Head of caudate nucleus (tissue), 42 donors: Measurements from ENCODE around the gene SLX4IP.

Experiments used
- DNase-seq, 42 donors: peaks; one replicate each; pipeline versions ENCODE4 v3.0.0 to v3.0.0-alpha.2; 2020 to 2021; ENCODE audit warnings: mixed read lengths in 7 of 42
- intact Hi-C: fragments of 100-400 bp; cut with DNase I; formaldehyde crosslinking; loops from one replicate; pipeline ENCODE4 v1.15.0; 2022

SLX4IP gene

GRCh38 chr20:10555393-10555792 lies 120.3 kb downstream of the SLX4IP start:
- DNase-seq, result no peak
- intact Hi-C loops, result loop anchor here (10.0 kb wide), 1 partner anchor 989 kb away; no protein-coding TSS in a partner anchor

DNA sequence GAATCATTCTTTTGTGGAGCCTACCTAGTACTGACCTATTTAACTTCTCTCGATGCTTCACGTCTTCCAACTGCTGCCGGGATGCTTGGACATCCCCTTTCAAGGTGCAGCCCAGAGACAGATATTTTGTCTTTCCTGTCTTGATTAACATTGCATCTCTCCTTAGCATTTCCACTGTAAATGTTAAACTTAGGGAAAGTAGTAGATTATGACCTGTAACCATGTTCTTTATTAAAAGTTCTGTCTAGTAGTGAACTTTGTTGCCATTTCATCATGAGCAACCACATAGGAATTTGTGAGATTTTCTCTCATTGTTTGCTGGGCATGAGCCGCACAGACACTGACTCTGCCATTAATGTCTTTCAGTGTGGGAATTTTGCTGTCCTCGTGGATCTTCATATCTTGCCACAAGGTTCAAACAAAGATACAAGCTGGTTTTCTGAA lies 120.8 kb downstream of the SLX4IP start:
- no peak for DNase-seq
- intact Hi-C loops, result loop anchor here (10.0 kb wide), 1 partner anchor 989 kb away; no protein-coding TSS in a partner anchor

DNA sequence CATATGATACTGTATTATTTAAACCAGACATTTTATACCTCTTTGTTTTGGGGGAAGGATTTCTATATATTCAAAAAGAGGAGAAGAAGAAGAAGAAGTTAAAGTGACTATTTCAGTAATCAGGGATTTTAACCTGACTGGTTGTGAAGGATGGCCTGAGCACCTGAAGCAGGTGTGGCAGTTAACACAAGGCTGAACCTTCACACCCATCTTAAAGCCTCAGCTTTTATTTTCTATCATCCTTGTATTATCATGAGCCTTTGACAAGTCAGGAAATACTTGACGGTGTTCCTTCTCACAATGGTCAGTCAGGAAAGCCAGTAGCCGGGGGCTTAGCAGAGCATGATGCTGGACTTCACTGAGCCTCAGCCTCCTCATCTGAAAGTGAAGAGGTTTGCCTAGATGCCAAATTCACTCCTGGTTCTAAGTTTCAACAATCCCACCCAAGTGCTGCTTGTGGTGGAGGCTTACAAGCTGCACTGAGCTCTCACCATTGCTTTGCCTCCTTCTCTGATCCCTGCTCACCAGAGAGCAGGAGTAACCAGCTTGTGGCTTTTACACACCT lies 121.5 kb downstream of the SLX4IP start:
- DNase-seq, result no peak
- intact Hi-C loops, result loop anchor here (10.0 kb wide), 1 partner anchor 988 kb away; no protein-coding TSS in a partner anchor

DNA sequence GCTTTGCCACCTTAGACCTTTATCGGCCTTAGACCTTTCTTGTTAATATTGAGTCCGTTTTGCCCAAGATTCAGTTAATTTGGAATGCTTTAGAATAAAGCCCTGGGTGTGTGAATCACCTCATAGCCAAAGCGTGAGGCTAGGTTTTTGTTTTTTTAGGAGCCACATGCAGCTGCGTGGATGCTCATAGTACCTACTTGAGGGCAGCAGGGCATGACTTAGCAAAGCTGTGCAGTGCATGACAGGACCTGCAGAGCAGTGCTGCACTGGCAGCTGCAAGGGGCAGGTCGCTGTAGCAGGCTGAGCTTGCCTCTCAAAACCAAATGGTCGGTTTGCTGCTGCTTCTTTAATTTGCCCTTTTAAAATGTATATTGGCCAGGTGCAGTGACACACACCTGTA lies 122.6 kb downstream of the SLX4IP start:
- DNase-seq, result no peak
- intact Hi-C loops, result loop anchor here (10.0 kb wide), 1 partner anchor 987 kb away; no protein-coding TSS in a partner anchor

DNA sequence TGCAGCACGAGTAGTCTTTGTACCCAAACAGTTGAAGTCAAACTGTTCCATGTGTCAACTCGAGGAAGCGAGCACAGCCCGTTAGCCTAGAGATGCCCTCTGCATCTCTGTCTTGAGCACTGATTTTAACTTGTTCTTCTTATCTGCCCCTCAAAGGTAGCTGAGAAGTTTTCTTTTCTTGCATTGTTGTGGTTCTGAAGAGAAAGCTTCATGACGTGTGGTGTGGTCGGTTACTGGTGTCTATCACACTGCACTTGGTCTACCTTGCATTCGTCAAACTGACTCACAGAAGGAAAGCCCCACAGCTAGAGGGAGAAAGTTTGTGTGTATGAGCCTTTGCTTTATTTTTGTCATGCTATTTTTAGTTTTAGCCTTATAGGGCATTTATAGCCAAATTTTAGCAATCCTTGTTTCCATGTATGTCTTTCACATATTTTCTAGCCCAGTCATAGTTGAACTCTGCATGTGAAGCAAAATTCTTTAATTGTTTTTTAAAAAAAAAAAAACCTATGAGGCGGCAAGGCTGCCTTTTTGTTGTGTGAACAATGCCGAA lies 123.6 kb downstream of the SLX4IP start:
- intact Hi-C loops, result loop anchor here (10.0 kb wide), 1 partner anchor 986 kb away; no protein-coding TSS in a partner anchor
- DNase-seq, result no peak

GRCh38 chr20:10559266-10559665 lies 124.2 kb downstream of the SLX4IP start:
- intact Hi-C loops, result loop anchor here (10.0 kb wide), 1 partner anchor 986 kb away; no protein-coding TSS in a partner anchor
- DNase-seq, result no peak

DNA sequence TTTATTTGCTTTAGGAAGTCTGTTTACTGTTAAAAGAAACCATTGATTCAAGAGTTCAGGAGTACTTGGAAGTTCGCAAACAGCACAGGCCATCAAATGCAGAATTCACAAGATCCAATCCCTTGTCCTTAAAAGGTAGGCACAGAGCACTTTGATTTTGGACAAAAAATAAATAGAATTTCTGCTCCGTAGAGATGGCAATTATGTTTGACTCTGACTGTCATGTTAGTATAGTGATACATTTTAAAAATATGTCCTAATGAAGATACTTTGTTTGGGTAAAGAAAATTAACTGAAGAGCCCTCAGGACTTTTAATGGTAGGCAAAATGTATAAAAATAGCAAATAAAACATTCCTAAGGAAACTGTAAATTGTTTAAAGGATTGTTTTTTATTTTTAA lies 125.6 kb downstream of the SLX4IP start:
- no peak for DNase-seq
- intact Hi-C loops, result no loop called here

DNA sequence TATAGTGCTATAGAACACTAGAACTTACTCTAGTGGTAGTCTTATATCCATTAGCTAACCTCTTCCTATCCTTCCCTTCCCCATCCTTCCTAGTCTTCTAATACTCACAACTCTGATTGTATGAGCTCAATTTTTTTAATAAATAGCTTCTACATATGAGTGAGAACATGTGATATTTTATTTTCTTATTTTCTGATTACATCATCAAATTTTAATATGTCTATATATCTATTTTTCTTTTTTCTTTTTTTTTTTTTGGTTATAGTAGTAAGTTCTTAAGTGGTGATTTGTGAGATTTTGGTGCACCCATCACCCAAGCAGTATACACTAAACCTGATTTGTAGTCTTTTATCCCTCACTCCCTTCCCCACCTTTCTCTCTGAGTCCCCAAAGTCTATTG lies 126.2 kb downstream of the SLX4IP start:
- intact Hi-C loops, result no loop called here
- DNase-seq, result no peak

DNA sequence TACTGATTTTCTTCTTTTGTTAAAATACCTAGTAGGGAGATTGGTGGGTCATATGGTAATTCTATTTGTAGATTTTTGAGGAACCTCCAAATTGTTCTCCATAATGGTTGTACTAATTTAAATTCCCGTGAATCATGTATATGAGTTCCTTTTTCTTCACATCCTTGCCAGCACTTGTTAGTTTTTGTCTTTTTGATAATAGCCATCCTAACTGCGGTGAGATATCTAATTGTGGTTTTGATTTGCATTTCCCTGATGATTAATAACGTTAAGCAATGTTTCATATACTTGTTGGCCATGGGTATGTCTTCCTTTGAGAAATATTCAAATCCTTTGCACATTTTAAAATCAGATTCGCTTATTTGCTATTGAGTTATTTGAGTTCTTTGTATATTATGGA lies 127.8 kb downstream of the SLX4IP start:
- no peak for DNase-seq
- intact Hi-C loops, result no loop called here

- DNase-seq, result no peak
- intact Hi-C loops, result no loop called here
Observed at GRCh38 chr20:10563935-10564492, 128.9 kb downstream of the SLX4IP start.

GRCh38 chr20:10565191-10565921 lies 130.3 kb downstream of the SLX4IP start:
- intact Hi-C loops, result no loop called here
- no peak for DNase-seq

DNA sequence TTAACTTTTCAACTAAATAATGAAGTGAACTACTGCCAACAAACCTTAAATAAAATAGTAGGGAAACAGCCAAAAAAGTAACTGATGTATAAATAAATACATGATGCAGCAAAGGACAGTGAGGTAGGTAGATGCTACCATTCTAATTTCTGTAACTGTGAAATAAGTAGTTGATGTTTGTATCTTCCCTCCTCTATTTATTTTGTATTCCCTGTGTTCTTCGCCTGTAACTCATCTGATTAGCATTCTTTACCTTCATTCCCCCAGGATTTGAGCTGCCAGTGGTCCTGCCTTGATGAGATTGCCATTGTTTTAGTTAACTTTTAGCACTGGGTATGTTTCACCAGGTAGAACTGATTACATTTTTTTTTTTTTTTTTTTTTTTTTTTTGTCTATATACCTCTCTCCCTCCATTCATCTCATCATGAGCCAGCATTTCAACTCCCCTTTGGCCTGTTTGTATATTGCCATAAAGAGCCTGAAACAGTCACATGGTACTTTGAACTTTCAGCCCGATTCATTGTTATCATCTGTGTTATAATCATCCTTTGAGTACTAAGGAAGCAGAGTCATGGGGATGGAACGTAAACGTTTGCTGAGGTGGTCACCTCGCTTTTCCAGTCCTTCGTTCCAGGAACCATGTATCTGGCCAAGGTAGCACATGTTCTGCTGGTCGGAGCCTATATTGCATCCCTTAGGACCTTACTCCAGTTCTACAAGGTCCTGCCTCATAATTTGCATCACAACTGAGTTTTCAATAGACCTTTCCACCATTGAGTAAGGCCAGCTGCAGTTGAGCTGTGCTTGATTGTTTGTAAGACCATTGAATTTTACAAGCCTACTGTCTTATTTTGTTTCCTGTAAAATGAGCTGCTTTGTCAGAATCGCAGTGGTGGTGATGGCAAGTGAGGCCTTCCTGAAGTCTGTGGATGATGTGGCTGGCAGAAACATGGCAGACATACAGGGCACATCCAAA lies 131.1 kb downstream of the SLX4IP start:
- intact Hi-C loops, result no loop called here
- no peak for DNase-seq

DNA sequence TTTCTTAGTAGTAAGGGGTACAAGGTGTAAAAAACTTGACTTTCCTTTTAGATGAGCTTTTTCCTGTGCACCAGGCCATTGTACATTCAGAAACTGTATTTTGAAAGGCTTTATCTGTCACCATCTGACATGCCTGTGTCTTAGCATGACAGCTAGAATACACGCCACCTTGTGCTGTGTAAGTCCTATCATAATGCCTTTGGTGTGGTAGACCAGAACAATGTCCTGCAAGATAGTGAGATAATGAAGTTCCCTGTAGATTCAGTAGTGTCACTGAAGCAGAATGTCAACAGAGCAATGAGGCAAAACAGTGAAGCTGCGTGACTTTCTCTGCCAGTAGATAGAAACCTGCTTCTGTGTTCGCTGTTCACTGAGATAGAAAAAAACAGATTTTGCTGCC lies 132.9 kb downstream of the SLX4IP start:
- intact Hi-C loops, result no loop called here
- no peak for DNase-seq

DNA sequence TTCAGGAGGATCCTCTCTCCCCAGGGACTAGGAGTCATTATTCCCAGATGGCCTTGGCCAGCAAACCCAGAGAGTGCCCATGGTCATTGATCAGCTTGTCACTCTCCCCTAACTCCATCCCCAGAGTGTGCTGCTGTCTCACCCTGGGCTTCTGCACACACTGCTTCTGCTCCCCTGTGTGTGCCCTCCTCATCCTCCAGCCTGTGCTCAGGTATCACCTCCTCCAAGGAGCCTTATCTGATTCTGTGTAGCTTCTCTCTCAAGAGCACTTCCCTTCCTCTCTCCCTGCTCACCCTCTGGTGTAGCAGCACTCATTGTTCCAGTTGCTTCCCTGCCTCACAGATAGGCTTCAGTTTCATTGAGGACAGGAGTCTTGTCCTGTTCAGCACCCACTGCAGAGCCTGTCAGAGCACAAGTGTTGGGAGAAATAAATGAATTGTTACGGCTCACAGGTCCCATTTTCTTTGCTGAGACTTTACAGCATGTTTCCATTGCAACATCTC lies 136.3 kb downstream of the SLX4IP start:
- intact Hi-C loops, result no loop called here
- no peak for DNase-seq

DNA sequence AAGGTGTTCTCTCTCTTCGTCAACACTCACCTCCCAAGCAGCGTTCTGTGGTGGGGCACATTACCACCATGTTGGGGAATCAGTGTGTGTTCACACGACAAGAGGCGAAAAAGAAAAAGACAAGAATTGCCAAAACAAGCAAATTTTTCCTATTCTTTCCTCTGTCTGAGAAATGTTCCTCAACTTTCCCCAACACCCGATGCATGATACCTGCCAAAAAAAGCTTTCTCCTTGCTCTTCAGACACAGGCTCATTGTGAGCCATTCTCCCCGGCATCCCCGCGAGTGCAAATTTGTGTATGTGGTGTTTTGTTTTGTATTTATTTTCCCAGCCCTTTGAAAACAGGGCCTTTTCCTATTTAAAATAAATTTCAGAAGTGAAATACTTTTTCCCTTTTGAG lies 137.7 kb downstream of the SLX4IP start:
- no peak for DNase-seq
- intact Hi-C loops, result no loop called here

- no peak for DNase-seq
- intact Hi-C loops, result no loop called here
Observed at GRCh38 chr20:10573273-10573950, 138.3 kb downstream of the SLX4IP start.

- intact Hi-C loops, result no loop called here
Observed at GRCh38 chr20:10573951-10574339, 138.8 kb downstream of the SLX4IP start.

GRCh38 chr20:10576411-10577090 lies 141.4 kb downstream of the SLX4IP start:
- intact Hi-C loops, result no loop called here
- DNase-seq, result no peak

More at GRCh38 chr20:10573951-10574339, 138.8 kb downstream of the SLX4IP start:
- no peak for DNase-seq
